ENCODE measurements around the gene PSMD14.

Gene PSMD14

DNA sequence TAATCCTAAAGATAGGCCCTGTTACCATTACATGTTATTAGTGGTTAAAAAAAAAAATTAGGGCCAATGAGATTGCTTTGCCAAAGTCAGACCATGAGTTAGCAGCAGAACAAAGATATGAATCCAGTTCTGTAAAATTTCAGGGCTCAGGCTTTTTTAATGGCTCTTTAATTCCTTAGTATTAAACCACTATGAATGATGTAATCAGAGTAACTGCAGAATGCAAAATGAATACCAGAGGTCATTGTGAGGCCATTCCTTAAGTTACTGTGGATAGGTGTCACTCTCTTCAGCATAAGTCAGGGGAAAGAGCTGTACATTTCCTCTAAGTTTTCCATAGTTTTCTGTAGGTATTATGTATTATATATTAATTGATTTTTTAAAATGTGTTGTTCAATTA, 65.7 kb downstream of the PSMD14 start:
- Histone ChIP-seq H3K4me1 (no peaks in the 10 kb centered on the region), H3K27me3 (ENCODE audit: control insufficient read depth, insufficient read depth, low read length) (no peaks in the 10 kb centered on the region), H3K36me3 (ENCODE audit: control insufficient read depth, insufficient read depth, low read length) (no peaks in the 10 kb centered on the region), H3K27ac (no peak overlapping the region), H3K9ac (no peak overlapping the region), H3K4me2 (ENCODE audit: low read length) (no peak overlapping the region), H3K4me3 (ENCODE audit: low read depth, low read length) (no peak overlapping the region), H3K9me3 (ENCODE audit: control insufficient read depth, low read length) (no peaks in the 10 kb centered on the region), H2AFZ (no peak overlapping the region), H3K79me2 (no peaks in the 10 kb centered on the region)
- TF ChIP-seq, protein P1, sequence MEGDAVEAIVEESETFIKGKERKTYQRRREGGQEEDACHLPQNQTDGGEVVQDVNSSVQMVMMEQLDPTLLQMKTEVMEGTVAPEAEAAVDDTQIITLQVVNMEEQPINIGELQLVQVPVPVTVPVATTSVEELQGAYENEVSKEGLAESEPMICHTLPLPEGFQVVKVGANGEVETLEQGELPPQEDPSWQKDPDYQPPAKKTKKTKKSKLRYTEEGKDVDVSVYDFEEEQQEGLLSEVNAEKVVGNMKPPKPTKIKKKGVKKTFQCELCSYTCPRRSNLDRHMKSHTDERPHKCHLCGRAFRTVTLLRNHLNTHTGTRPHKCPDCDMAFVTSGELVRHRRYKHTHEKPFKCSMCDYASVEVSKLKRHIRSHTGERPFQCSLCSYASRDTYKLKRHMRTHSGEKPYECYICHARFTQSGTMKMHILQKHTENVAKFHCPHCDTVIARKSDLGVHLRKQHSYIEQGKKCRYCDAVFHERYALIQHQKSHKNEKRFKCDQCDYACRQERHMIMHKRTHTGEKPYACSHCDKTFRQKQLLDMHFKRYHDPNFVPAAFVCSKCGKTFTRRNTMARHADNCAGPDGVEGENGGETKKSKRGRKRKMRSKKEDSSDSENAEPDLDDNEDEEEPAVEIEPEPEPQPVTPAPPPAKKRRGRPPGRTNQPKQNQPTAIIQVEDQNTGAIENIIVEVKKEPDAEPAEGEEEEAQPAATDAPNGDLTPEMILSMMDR (IDR thresholded peaks at IDR 0.05): no peak

- H3K4me1 ChIP-seq: no peaks in the 10 kb centered on the region
- no peak overlapping the region for H3K4me2 ChIP-seq (ENCODE audit: low read length)
- no peak overlapping the region for H3K9ac ChIP-seq
- H3K79me2 ChIP-seq: no peaks in the 10 kb centered on the region
- H3K27me3 ChIP-seq (ENCODE audit: control insufficient read depth, insufficient read depth, low read length): no peaks in the 10 kb centered on the region
- no peaks in the 10 kb centered on the region for H3K9me3 ChIP-seq (ENCODE audit: control insufficient read depth, low read length)
- H3K27ac ChIP-seq: no peak overlapping the region
- no peak overlapping the region for H3K4me3 ChIP-seq (ENCODE audit: low read depth, low read length)
- no peaks in the 10 kb centered on the region for H3K36me3 ChIP-seq (ENCODE audit: control insufficient read depth, insufficient read depth, low read length)
- H2AFZ ChIP-seq: no peak overlapping the region
- TF ChIP-seq, protein P1 (IDR thresholded peaks at IDR 0.05): no peak
Observed at GRCh38 chr2:161374446-161374845, 66.2 kb downstream of the PSMD14 start.

DNA sequence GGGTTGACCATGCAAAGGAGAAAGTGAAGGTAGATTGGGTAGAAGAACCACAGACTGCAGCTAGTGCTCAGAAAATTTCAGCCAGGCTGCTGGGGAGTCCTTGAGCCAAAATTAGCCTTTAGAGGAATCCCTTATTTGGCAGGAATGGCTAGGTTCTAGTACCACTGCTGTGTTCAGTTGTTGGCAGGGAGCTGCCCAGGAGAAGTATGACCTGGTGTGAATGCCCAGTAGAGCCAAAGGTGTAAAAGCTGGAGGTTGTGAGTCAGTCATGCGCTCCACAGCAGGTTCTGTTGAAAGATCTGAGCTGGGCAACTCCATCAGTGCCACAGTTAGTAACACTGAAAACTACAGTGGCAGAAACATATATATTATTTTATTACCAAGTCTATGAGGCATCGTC, 71.5 kb downstream of the PSMD14 start:
- H3K9me3 ChIP-seq (ENCODE audit: control insufficient read depth, low read length): no peaks in the 10 kb centered on the region
- no peaks in the 10 kb centered on the region for H3K4me1 ChIP-seq
- H3K4me2 ChIP-seq (ENCODE audit: low read length): no peak overlapping the region
- no peaks in the 10 kb centered on the region for H3K36me3 ChIP-seq (ENCODE audit: control insufficient read depth, insufficient read depth, low read length)
- H3K9ac ChIP-seq: no peak overlapping the region
- no peak overlapping the region for H2AFZ ChIP-seq
- no peak overlapping the region for H3K27ac ChIP-seq
- TF ChIP-seq, protein P1 (IDR thresholded peaks at IDR 0.05): no peak
- no peaks in the 10 kb centered on the region for H3K79me2 ChIP-seq
- H3K4me3 ChIP-seq (ENCODE audit: low read depth, low read length): no peak overlapping the region
- H3K27me3 ChIP-seq (ENCODE audit: control insufficient read depth, insufficient read depth, low read length): no peaks in the 10 kb centered on the region

- no peak overlapping the region for H3K4me3 ChIP-seq (ENCODE audit: low read depth, low read length)
- no peaks in the 10 kb centered on the region for H3K4me1 ChIP-seq
- TF ChIP-seq, protein P1 (IDR thresholded peaks at IDR 0.05): no peak
- no peak overlapping the region for H3K4me2 ChIP-seq (ENCODE audit: low read length)
- no peaks in the 10 kb centered on the region for H3K36me3 ChIP-seq (ENCODE audit: control insufficient read depth, insufficient read depth, low read length)
- H2AFZ ChIP-seq: no peak overlapping the region
- H3K9ac ChIP-seq: no peak overlapping the region
- H3K27me3 ChIP-seq (ENCODE audit: control insufficient read depth, insufficient read depth, low read length): no peaks in the 10 kb centered on the region
- no peaks in the 10 kb centered on the region for H3K79me2 ChIP-seq
- no peaks in the 10 kb centered on the region for H3K9me3 ChIP-seq (ENCODE audit: control insufficient read depth, low read length)
- H3K27ac ChIP-seq: no peak overlapping the region
Observed at GRCh38 chr2:161381546-161381945, 73.3 kb downstream of the PSMD14 start.

GRCh38 chr2:161382747-161383146, 74.5 kb downstream of the PSMD14 start:
- TF ChIP-seq, protein P1 (IDR thresholded peaks at IDR 0.05): no peak
- no peaks in the 10 kb centered on the region for H3K27me3 ChIP-seq (ENCODE audit: control insufficient read depth, insufficient read depth, low read length)
- no peak overlapping the region for H3K4me3 ChIP-seq (ENCODE audit: low read depth, low read length)
- H2AFZ ChIP-seq: no peak overlapping the region
- no peak overlapping the region for H3K4me2 ChIP-seq (ENCODE audit: low read length)
- no peaks in the 10 kb centered on the region for H3K36me3 ChIP-seq (ENCODE audit: control insufficient read depth, insufficient read depth, low read length)
- H3K4me1 ChIP-seq: no peaks in the 10 kb centered on the region
- no peaks in the 10 kb centered on the region for H3K9me3 ChIP-seq (ENCODE audit: control insufficient read depth, low read length)
- no peak overlapping the region for H3K9ac ChIP-seq
- no peaks in the 10 kb centered on the region for H3K79me2 ChIP-seq
- H3K27ac ChIP-seq: no peak overlapping the region

All from parathyroid adenoma (tissue), 2 donors.